NCI-H1436 (cell line): Measurements from ENCODE around the gene SART3.
"Not testable (repeated sequence)": the region's sequence is repeated elsewhere in the genome, so short reads cannot be mapped to it uniquely, and the experiment has no call there.

Experiments used
- DNase-seq: peaks from one replicate; lab custom pipeline; 2025; lab: John Stamatoyannopoulos, UW

The SART3 gene

DNA sequence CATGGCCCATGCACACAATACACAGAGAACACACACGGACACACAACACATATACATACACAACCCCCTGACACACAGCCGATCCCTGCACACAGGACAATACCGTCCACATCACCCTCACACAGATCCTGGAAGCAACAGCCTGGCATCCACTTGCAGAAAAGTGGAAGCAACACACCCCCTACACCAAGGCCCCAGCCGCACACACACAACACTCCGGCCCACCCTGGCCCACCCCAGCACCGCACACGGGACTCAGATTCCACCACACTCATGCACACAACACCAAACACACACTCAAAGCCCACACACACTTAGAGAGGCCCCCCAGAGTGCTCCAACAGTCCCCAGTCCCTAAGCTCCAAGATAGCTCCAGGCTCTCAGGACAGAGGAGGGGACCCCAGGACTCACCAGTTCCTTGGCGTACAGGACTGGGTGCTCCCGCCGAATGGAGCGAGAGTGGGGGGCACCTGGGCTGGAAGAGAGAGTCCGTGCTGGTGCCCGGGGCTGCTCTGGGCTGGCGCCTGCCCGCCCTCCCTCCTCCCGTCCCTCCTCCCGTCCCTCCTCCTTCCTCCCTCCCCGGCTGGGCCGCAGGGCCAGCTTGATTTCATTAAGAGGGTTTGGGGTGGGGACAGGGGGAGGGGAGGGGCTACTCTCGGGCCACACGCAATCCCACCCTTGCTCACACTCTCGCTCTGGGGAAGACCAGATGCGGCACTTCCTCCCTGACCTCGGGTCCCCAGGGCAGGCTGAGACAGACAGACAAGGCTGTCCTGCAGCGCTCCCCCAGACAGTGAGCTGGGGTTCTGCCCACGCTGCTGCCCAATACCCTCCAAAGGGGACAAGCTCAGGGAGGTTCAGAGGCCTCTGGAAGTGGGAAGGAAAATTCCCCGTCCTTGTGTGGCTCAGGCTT lies 36.8 kb upstream of the SART3 start, which contains the start of gene TMEM119:
Gene TMEM119, minus strand, starts transcription at position 526 of the 913 bp plus-strand sequence. CDS start 5,701 bp downstream, outside the sequence.
- no peak for DNase-seq

GRCh38 chr12:108596854-108597558 lies 36.0 kb upstream of the SART3 start:
- DNase-seq, result no peak

DNA sequence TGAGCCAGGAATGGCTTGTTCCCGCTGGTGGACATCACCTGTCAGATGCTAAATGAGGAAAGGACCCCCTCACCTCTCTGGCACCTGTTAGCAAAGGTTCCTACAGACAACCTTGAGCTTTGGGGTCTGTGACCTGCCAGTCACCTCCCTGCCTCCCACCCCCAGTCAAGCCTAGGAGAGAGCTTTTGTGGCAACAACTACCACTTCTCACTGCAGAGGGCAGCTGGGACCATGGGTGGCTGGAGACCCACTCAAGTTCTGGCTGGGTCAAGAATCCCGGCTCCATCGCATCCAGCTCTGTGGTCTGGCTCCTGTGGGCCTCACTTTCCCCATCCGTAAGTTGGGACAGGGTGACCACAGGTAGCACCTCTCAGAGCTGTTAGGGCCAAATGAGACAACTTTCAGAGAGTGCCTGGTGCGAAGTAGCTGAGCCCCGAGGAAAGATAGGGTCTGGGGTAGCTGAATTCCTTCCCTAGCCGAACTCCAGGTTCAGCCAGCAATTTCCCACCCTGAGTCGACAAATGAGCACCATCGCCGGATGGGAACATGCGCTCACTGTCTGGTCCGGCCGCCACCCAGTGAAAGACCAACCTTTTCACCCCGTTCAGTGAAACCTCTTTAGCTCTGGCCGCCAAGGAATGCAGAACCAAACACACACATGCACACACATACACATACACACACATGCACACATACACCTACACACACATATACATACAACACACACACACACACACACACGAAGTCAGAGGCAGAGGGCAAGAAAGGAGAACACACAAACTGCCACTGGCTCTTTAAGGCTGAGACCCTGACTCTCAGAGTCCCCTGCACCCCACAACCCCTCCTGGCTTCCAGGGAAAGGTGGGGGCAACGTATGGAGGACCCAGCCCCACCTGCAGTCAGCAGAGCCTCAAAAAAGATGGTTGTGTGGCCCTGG lies 35.0 kb upstream of the SART3 start:
- no peak for DNase-seq

GRCh38 chr12:108594960-108595710 lies 34.2 kb upstream of the SART3 start:
- no peak for DNase-seq

DNA sequence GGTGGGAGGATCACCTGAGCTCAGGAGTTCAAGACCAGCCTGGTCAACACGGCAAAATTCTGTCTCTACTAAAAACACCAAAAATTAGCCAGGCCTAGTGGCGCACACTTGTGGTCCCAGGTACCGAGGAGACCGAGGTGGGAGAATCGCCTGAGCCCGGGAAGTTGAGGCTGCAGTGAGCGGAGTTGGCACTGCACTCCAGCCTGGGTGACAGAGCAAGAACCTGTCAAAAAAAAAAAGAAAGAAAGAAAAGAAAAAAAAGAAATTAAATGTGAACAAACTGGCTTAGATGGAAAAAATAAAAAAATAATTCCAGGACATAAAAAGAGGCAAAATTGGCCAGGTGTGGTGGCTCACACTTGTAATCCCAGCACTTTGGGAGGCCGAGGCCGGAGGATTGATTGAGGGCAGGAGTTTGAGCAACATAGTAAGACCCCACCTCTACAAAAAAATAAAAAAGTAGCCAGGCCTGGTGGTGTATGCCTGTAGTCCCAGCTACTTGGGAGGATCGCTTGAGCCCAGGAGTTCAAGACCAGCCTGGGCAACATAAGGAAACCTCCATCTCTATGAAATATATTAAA lies 33.4 kb upstream of the SART3 start:
- DNase-seq, result no peak

DNA sequence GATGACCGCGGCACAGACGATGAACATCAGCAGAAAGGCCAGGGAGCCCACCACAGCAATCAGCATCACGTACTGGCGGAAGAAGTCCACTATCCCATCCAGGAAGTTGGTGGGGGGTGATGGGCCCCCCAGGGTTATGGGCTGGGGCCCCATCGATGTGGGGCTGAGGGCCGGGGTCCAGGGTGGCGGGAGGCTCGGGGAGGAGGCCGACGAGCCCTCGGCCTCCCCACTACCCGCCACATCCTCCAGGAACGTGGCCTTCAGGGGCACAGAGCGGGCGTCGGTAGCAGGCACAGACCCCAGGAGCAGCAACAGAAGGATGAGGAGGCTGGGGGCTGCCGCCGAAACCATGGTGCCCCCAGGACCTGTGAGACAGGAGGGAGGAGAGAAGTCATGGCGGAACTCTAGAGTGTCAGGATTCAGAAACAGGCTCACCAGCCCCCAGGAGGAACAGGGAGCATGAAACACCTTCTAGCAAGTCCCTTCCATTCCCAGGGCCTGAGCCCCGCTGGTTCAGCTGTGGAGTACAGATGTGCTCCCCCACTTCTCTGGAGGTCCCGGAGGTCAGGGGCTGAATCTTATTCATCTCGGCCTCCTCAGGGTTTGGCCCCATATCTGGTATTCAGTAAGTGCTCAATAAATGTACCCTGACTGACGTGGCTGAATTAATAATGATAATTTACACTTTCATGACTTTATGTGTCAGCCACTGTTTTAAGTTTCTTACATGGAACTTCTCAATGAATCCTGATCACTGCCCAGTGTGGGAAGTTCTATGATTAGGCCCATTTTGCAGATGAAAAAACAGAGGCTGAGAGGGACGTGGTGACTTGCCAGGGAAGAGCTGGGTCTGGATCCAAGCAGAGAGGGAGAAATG lies 31.3 kb upstream of the SART3 start:
- DNase-seq, result no peak

GRCh38 chr12:108591267-108591980 lies 30.5 kb upstream of the SART3 start:
- no peak for DNase-seq

DNA sequence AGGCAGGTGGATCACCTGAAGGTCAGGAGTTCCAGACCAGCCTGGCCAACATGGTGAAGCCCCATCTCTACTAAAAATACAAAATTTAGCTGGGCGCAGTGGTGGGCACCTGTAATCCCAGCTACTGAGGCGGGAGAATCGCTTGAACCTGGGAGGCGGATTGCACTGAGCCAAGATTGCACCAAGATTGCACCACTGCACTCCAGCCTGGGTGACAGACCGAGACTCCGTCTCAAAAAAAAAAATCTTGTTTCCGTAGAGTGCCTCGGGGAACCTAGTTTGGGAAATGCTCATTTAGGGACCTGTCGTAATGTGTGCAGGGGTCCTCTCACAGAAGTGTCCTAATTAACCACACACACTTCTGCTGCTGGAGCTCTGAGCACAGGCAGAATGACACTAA lies 29.5 kb upstream of the SART3 start:
- not testable (repeated sequence) for DNase-seq

DNA sequence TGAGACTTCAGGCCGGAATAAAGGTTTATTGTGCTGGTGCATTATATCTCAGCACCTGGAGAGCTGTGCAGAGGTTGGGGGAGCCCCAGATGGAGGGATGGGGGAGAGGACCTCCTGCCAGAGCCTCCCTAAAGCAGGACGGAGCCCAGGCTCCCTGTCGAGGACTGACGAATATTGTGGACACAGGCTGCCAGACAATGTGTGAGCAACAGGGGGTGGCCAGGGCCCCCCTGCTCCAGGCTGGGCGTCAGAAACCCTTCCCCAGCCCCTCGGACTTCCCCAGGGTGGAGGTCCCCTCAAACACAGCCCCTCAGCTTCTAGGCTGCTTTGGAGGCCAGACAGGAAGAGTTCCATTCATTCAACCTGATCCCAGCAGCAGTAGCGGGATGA lies 28.9 kb upstream of the SART3 start:
- no peak for DNase-seq

DNA sequence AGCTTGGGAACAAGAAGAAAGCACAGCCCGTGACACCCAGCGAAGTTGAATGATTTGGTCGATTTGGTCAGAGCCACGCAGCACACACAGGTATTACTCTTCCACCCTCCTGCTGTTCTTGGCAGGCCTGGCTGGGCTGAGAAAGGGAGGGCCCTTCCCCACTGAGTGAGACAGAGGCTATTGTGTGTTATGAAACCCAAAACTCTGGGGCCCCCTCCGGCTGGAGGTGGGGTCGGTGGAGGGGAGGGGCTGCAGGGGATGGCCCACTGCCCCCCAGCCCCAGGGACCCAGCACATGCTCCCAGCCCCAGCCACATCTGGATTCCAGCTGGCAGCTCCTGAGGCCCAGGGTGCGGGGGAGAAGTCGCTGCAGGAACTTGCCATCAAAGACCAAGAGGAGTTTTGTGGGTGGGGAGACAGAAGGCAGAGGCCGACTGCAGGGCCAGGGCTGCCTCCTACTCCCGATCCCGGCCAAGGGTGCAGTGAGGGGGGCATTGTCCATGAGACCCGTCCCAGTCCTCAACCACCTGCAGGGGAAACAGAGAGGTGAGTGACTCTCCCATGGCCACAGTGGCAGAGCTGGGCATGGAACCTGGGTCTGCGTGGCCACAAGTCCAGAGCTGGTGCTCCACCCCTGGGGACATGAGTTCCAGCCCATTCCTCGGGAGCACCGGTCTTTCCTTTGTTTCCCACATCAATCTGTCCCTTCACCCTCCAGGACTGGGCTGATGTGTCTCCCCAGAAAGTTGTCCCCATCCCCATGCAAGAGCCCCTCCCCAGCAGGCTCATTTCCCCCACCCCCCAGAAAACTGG lies 28.3 kb upstream of the SART3 start:
- no peak for DNase-seq

GRCh38 chr12:108587826-108588225 lies 26.9 kb upstream of the SART3 start:
- DNase-seq, result no peak

- DNase-seq, result no peak
These were observed 25.3 kb upstream of the SART3 start for GRCh38 chr12:108586306-108586705.

GRCh38 chr12:108585864-108586263 lies 24.9 kb upstream of the SART3 start:
- no peak for DNase-seq

GRCh38 chr12:108584456-108585065 lies 23.6 kb upstream of the SART3 start:
- no peak for DNase-seq

GRCh38 chr12:108583991-108584390 lies 23.0 kb upstream of the SART3 start:
- DNase-seq, result no peak

GRCh38 chr12:108582978-108583770 lies 22.2 kb upstream of the SART3 start:
- DNase-seq, result no peak

- no peak for DNase-seq
These were observed 21.5 kb upstream of the SART3 start for GRCh38 chr12:108582509-108582908.
